ENCODE results near the gene HDAC1. TPM values are rescaled to one million over a fixed set of nuclear protein-coding genes. Genes with fewer than 3 reads are reported as not detected.

Gene HDAC1
- total and polyA plus RNA-seq, 2 experiments from 2014 or later, result 53.8 to 58.5 TPM

GRCh38 chr1:32341971-32342370, 50.1 kb downstream of the HDAC1 start:
- Histone ChIP-seq H3K9ac (no peak overlapping the region), H3F3A (ENCODE audit: insufficient read depth) (peaks cover 9% of the 10 kb centered on the region; the same call in 1 of the 2 replicates), H3K27ac (no peak overlapping the region), H3K4me2 (ENCODE audit: unreplicated experiment) (no peak overlapping the region), H4K20me1 (ENCODE audit: insufficient read depth) (no peaks in the 10 kb centered on the region), H3K4me1 (ENCODE audit: insufficient read depth) (peaks cover 8% of the 10 kb centered on the region; the same call in 1 of the 2 replicates), H2AFZ (no peak overlapping the region), H3K36me3 (ENCODE audit: low read depth) (no peaks in the 10 kb centered on the region), H3K79me2 (ENCODE audit: insufficient read depth) (no peaks in the 10 kb centered on the region), H3K9me2 (ENCODE audit: insufficient read depth) (no peaks in the 10 kb centered on the region), H3K27me3 (replicated peaks; ENCODE audit: insufficient read depth) (no peaks in the 10 kb centered on the region), H3K9me3 (ENCODE audit: low read depth) (no peaks in the 10 kb centered on the region), H3K4me3 (no peak overlapping the region)
- in situ Hi-C loops (cut with MboI), result no loop called here
- no peak for DNase-seq
- no peak for TF ChIP-seq EZH2phosphoT487 (IDR thresholded peaks at IDR 0.05; ENCODE audit: insufficient read depth, low read depth)
- TF ChIP-seq EZH2 (IDR thresholded peaks at IDR 0.05; ENCODE audit: insufficient read depth, poor library complexity, severe bottlenecking), result no peak
- WGBS, 2 experiments (ENCODE audit: low coverage in 1 of 2, low lambda C conversion rate in 2 of 2, missing lambda C conversion rate in 2 of 2), result 94% methylated on average over 5 of the region's 5 CpGs

GRCh38 chr1:32342704-32343103, 50.8 kb downstream of the HDAC1 start:
- no peaks in the 10 kb centered on the region for H3K9me3 ChIP-seq (ENCODE audit: low read depth)
- no peak for DNase-seq
- H3K9ac ChIP-seq, result no peak overlapping the region
- no peaks in the 10 kb centered on the region for H4K20me1 ChIP-seq (ENCODE audit: insufficient read depth)
- no peaks in the 10 kb centered on the region for H3K27me3 ChIP-seq (replicated peaks; ENCODE audit: insufficient read depth)
- H3F3A ChIP-seq (ENCODE audit: insufficient read depth), result peaks cover 9% of the 10 kb centered on the region; the same call in 1 of the 2 replicates
- no peak overlapping the region for H3K4me2 ChIP-seq (ENCODE audit: unreplicated experiment)
- TF ChIP-seq EZH2 (IDR thresholded peaks at IDR 0.05; ENCODE audit: insufficient read depth, poor library complexity, severe bottlenecking), result no peak
- no peak for TF ChIP-seq EZH2phosphoT487 (IDR thresholded peaks at IDR 0.05; ENCODE audit: insufficient read depth, low read depth)
- H2AFZ ChIP-seq, result no peak overlapping the region
- H3K4me1 ChIP-seq (ENCODE audit: insufficient read depth), result 0 out of 2 replicates have a peak, but pooled peaks cover 3% of the 10 kb centered on the region
- 86 to 88% methylated on average over 10 of the region's 10 CpGs for WGBS, 2 experiments (ENCODE audit: low coverage in 1 of 2, low lambda C conversion rate in 2 of 2, missing lambda C conversion rate in 2 of 2)
- H3K79me2 ChIP-seq (ENCODE audit: insufficient read depth), result no peaks in the 10 kb centered on the region
- H3K9me2 ChIP-seq (ENCODE audit: insufficient read depth), result no peaks in the 10 kb centered on the region
- H3K4me3 ChIP-seq, result no peak overlapping the region
- in situ Hi-C loops (cut with MboI), result no loop called here
- H3K27ac ChIP-seq, result no peak overlapping the region
- H3K36me3 ChIP-seq (ENCODE audit: low read depth), result no peaks in the 10 kb centered on the region

- TF ChIP-seq EZH2phosphoT487 (IDR thresholded peaks at IDR 0.05; ENCODE audit: insufficient read depth, low read depth) (no peak), EZH2 (IDR thresholded peaks at IDR 0.05; ENCODE audit: insufficient read depth, poor library complexity, severe bottlenecking) (no peak)
- no peak overlapping the region for H2AFZ ChIP-seq
- no peaks in the 10 kb centered on the region for H3K9me2 ChIP-seq (ENCODE audit: insufficient read depth)
- H3K27ac ChIP-seq, result no peak overlapping the region
- in situ Hi-C loops (cut with MboI), result no loop called here
- H3F3A ChIP-seq (ENCODE audit: insufficient read depth), result no peaks in the 10 kb centered on the region
- H3K9ac ChIP-seq, result no peak overlapping the region
- H3K79me2 ChIP-seq (ENCODE audit: insufficient read depth), result no peaks in the 10 kb centered on the region
- H3K36me3 ChIP-seq (ENCODE audit: low read depth), result no peaks in the 10 kb centered on the region
- DNase-seq, result no peak
- no peak overlapping the region for H3K4me3 ChIP-seq
- no peaks in the 10 kb centered on the region for H3K9me3 ChIP-seq (ENCODE audit: low read depth)
- no peaks in the 10 kb centered on the region for H3K27me3 ChIP-seq (replicated peaks; ENCODE audit: insufficient read depth)
- no peaks in the 10 kb centered on the region for H4K20me1 ChIP-seq (ENCODE audit: insufficient read depth)
- no peaks in the 10 kb centered on the region for H3K4me1 ChIP-seq (ENCODE audit: insufficient read depth)
- WGBS, 2 experiments (ENCODE audit: low coverage in 1 of 2, low lambda C conversion rate in 2 of 2, missing lambda C conversion rate in 2 of 2), result 78 to 83% methylated on average over 8 of the region's 8 CpGs
- H3K4me2 ChIP-seq (ENCODE audit: unreplicated experiment), result no peak overlapping the region
Measured at GRCh38 chr1:32345289-32345827, 53.5 kb downstream of the HDAC1 start.

- no peak overlapping the region for H3K27ac ChIP-seq
- H3K36me3 ChIP-seq (ENCODE audit: low read depth), result no peaks in the 10 kb centered on the region
- DNase-seq, result no peak
- no peak overlapping the region for H3K4me2 ChIP-seq (ENCODE audit: unreplicated experiment)
- no peaks in the 10 kb centered on the region for H3K9me2 ChIP-seq (ENCODE audit: insufficient read depth)
- no peaks in the 10 kb centered on the region for H3K79me2 ChIP-seq (ENCODE audit: insufficient read depth)
- 76 to 77% methylated on average over 9 of the region's 9 CpGs for WGBS, 2 experiments (ENCODE audit: low coverage in 1 of 2, low lambda C conversion rate in 2 of 2, missing lambda C conversion rate in 2 of 2)
- no peak for TF ChIP-seq EZH2 (IDR thresholded peaks at IDR 0.05; ENCODE audit: insufficient read depth, poor library complexity, severe bottlenecking)
- TF ChIP-seq EZH2phosphoT487 (IDR thresholded peaks at IDR 0.05; ENCODE audit: insufficient read depth, low read depth), result no peak
- in situ Hi-C loops (cut with MboI), result no loop called here
- H3K4me1 ChIP-seq (ENCODE audit: insufficient read depth), result no peaks in the 10 kb centered on the region
- no peaks in the 10 kb centered on the region for H3F3A ChIP-seq (ENCODE audit: insufficient read depth)
- H3K4me3 ChIP-seq, result no peak overlapping the region
- no peak overlapping the region for H3K9ac ChIP-seq
- H4K20me1 ChIP-seq (ENCODE audit: insufficient read depth), result no peaks in the 10 kb centered on the region
- H3K9me3 ChIP-seq (ENCODE audit: low read depth), result no peaks in the 10 kb centered on the region
- no peaks in the 10 kb centered on the region for H3K27me3 ChIP-seq (replicated peaks; ENCODE audit: insufficient read depth)
- H2AFZ ChIP-seq, result no peak overlapping the region
Measured at GRCh38 chr1:32346532-32347157, 54.8 kb downstream of the HDAC1 start.

Data from GM23248 (cell line).